Measurements from ENCODE around the gene HECTD3.

- TF ChIP-seq GATA3 (IDR thresholded peaks at IDR 0.05; ENCODE audit: low read depth, low read length), result no peak
- no peak for TF ChIP-seq GATA2 (IDR thresholded peaks at IDR 0.05; ENCODE audit: low read depth, low read length)
Observed at GRCh38 chr1:44994309-44994898, 16.7 kb downstream of the HECTD3 start.
